Endothelial cell of umbilical vein (primary cell): ENCODE measurements around the gene FANCC. TPM values are rescaled to one million over a fixed set of nuclear protein-coding genes. Genes with fewer than 3 reads are reported as not detected.

Experiments used
- BruUV-seq: library from RNA; stranded (reverse); fragments of 400-500 nt; replicated peaks from 2 replicates; lab custom pipeline; 2021; lab: Mats Ljungman, UMichigan
- CTCF ChIA-PET: fragments of 300-600, 350-600 bp; sonication (Branson Sonifier 250); formaldehyde crosslinking; loops from one replicate; lab custom pipeline; 2021; ENCODE audit warnings: antibody characterized with exemption, inconsistent platforms; lab: Charles Lee
- POLR2A ChIA-PET: fragments of 300-600, 350-600 bp; sonication (Branson Sonifier 250); formaldehyde crosslinking; loops from one replicate; lab custom pipeline; 2021; ENCODE audit warnings: antibody characterized with exemption, inconsistent platforms; lab: Charles Lee
- DNase-seq: peaks from one replicate; pipeline ENCODE4 v3.0.0-alpha.2; 2011; ENCODE audit warnings: low read depth, low spot score
- FAIRE-seq: peaks from 2 replicates; lab custom pipeline; 2011; peaks lifted over from hg19 to GRCh38; lab: Jason Lieb, UNC
- H2AFZ ChIP-seq: 2 replicates; pipeline ENCODE4 v1.6.0; 2012; ENCODE audit warnings: low read depth, low read length, control low read depth, inconsistent platforms
- H3K27ac ChIP-seq: 2 replicates; pipeline ENCODE4 v1.5.1; 2011; ENCODE audit warnings: low read depth, mild to moderate bottlenecking, control low read depth, low read length, moderate library complexity; ENCODE audit not compliant: insufficient read depth
- H3K27me3 ChIP-seq, 2 experiments: 2 replicates each; pipeline versions ENCODE4 v1.6.0 to v1.6.1; 2011; ENCODE audit warnings: low read length in 2 of 2, mixed read lengths in 1 of 2; ENCODE audit not compliant: control insufficient read depth in 2 of 2, insufficient read depth in 2 of 2
- H3K36me3 ChIP-seq, 2 experiments: 2 replicates in 1 of 2; 3 replicates in 1 of 2; pipeline ENCODE4 v1.5.1; 2011; ENCODE audit warnings: low read length in 2 of 2, mild to moderate bottlenecking in 1 of 2, moderate library complexity in 1 of 2; ENCODE audit not compliant: control insufficient read depth in 2 of 2, insufficient read depth in 2 of 2; ENCODE audit errors: extremely low read depth in 1 of 2
- H3K4me1 ChIP-seq: 3 replicates; pipeline ENCODE4 v1.5.1; 2011; ENCODE audit warnings: mild to moderate bottlenecking, low read length; ENCODE audit not compliant: control insufficient read depth, insufficient read depth; ENCODE audit errors: extremely low read depth
- H3K4me2 ChIP-seq: 2 replicates; pipeline ENCODE4 v1.6.1; 2011; ENCODE audit warnings: low read length, control low read depth, mixed read lengths; ENCODE audit not compliant: insufficient read depth
- H3K4me3 ChIP-seq, 3 experiments: fragments of 200-600 bp in 1 of 3; sonication (generic), shearing (Covaris generic) in 1 of 3; replicated peaks in 1 of 3; 2 replicates each; pipeline ENCODE4 v1.5.1; 2011 to 2016; ENCODE audit warnings: control low read depth in 3 of 3, low read length in 3 of 3, mild to moderate bottlenecking in 2 of 3, inconsistent platforms in 1 of 3, low read depth in 1 of 3, moderate library complexity in 1 of 3; ENCODE audit not compliant: insufficient read depth in 1 of 3
- H3K79me2 ChIP-seq: 2 replicates; pipeline ENCODE4 v1.6.0; 2012; ENCODE audit warnings: low read length, inconsistent platforms; ENCODE audit not compliant: control insufficient read depth, insufficient read depth
- H3K9ac ChIP-seq: replicated peaks from 2 replicates; pipeline ENCODE3; 2011; ENCODE audit warnings: low read length, control low read depth; ENCODE audit not compliant: insufficient read depth; ENCODE audit errors: extremely low read depth
- H3K9me1 ChIP-seq: replicated peaks from 3 replicates; pipeline ENCODE4 v1.6.0; 2011; ENCODE audit warnings: mild to moderate bottlenecking, low read length; ENCODE audit not compliant: control insufficient read depth, insufficient read depth; ENCODE audit errors: extremely low read depth
- H3K9me3 ChIP-seq: replicated peaks from 2 replicates; pipeline ENCODE4 v1.5.1; 2012; ENCODE audit warnings: low read length, inconsistent platforms; ENCODE audit not compliant: control insufficient read depth, insufficient read depth
- H4K20me1 ChIP-seq: replicated peaks from 2 replicates; pipeline ENCODE3; 2011; ENCODE audit warnings: mild to moderate bottlenecking, low read length; ENCODE audit not compliant: control insufficient read depth, insufficient read depth; ENCODE audit errors: extremely low read depth
- CTCF ChIP-seq, 2 donors: IDR thresholded peaks; 1 replicate in 1 of 2; 2 replicates in 1 of 2; pipeline ENCODE4 v1.5.1; 2011; ENCODE audit warnings: low read length in 2 of 2, mild to moderate bottlenecking in 2 of 2, moderate library complexity in 2 of 2, control low read depth in 1 of 2, inconsistent platforms in 1 of 2, low read depth in 1 of 2; ENCODE audit not compliant: insufficient read depth in 1 of 2; ENCODE audit errors: extremely low read depth in 1 of 2
- EZH2 ChIP-seq: IDR thresholded peaks from 2 replicates; pipeline ENCODE4 v1.6.1; 2012; ENCODE audit warnings: borderline replicate concordance, low read depth, mild to moderate bottlenecking, moderate library complexity, low read length, inconsistent platforms; ENCODE audit not compliant: severe bottlenecking
- FOS ChIP-seq: IDR thresholded peaks from 2 replicates; pipeline ENCODE4 v1.6.1; 2011; ENCODE audit warnings: mild to moderate bottlenecking, low read length, moderate library complexity, borderline replicate concordance; ENCODE audit not compliant: insufficient read depth
- GATA2 ChIP-seq: IDR thresholded peaks from 2 replicates; pipeline ENCODE4 v1.7.0; 2011; ENCODE audit warnings: low read depth, mild to moderate bottlenecking, moderate library complexity, mixed read lengths, low read length; ENCODE audit not compliant: insufficient read length, insufficient read depth
- JUN ChIP-seq: IDR thresholded peaks from 2 replicates; pipeline ENCODE4 v1.6.1; 2011; ENCODE audit warnings: borderline replicate concordance, low read depth; ENCODE audit not compliant: insufficient read length, insufficient read depth
- MAX ChIP-seq: IDR thresholded peaks from 2 replicates; pipeline ENCODE4 v1.6.1; 2011; ENCODE audit not compliant: insufficient read depth, insufficient read length
- MYC ChIP-seq: IDR thresholded peaks from one replicate; pipeline ENCODE4 v1.6.1; 2011; ENCODE audit warnings: mild to moderate bottlenecking, low read depth, low read length
- POLR2A ChIP-seq: IDR thresholded peaks from 2 replicates; pipeline ENCODE4 v1.6.1; 2012; ENCODE audit warnings: low read depth, mild to moderate bottlenecking, control low read depth, low read length
- POLR2AphosphoS5 ChIP-seq: IDR thresholded peaks from 2 replicates; pipeline ENCODE4 v1.6.1; 2012; ENCODE audit warnings: low read depth, mild to moderate bottlenecking, control low read depth, low read length, moderate library complexity; ENCODE audit not compliant: insufficient read depth
- dilution Hi-C: fragments of 300-500 bp; cut with MboI; formaldehyde crosslinking; loops from one replicate; pipeline ENCODE4 v1.15.0; 2019; ENCODE audit warnings: low sequenced_read_pairs; ENCODE audit not compliant: extremely low pct_ligation_motif_present
- intact Hi-C: fragments of 100-400 bp; cut with micrococcal nuclease; formaldehyde crosslinking; loops from one replicate; pipeline ENCODE4 v1.10.0; 2022
- polyA plus RNA-seq, 4 experiments: library from polyadenylated mRNA; depleted of rRNA in 3 of 4; stranded (reverse) in 3 of 4; unstranded in 1 of 4; fragments of >200 nt; gene quantifications; 2 replicates each; pipeline versions ENCODE4 v1.2.1 to v1.2.3, GENCODE V29; 2011 to 2012; ENCODE audit warnings: missing spikeins in 1 of 4
- total RNA-seq: library from RNA; stranded (reverse); gene quantifications from 2 replicates; pipeline ENCODE4 v1.2.3, GENCODE V29; 2021

FANCC gene
- total and polyA plus RNA-seq, 2 donors (not counting 3 experiments of a cell fraction or from before 2014, with no cell fraction given), result 5.7 to 13.1 TPM

GRCh38 chr9:95133325-95133705 is 184.2 kb downstream of the FANCC start:
- Histone ChIP-seq H3K27ac (no peak overlapping the region), H3K4me2 (no peak overlapping the region), H3K27me3 (no peaks in the 10 kb centered on the region), H3K36me3 (no peaks in the 10 kb centered on the region), H3K4me3 (no peak overlapping the region), H3K9ac (no peak overlapping the region), H3K9me1 (no peaks in the 10 kb centered on the region), H2AFZ (no peak overlapping the region), H4K20me1 (no peaks in the 10 kb centered on the region), H3K79me2 (no peaks in the 10 kb centered on the region), H3K4me1 (no peaks in the 10 kb centered on the region), H3K9me3 (no peaks in the 10 kb centered on the region)
- FAIRE-seq, result no peak
- ChIA-PET POLR2A (no interaction called here), CTCF (interaction anchor here (1.5 to 13.7 kb wide), 4 partner anchors 11 to 464 kb away, joined by 4 to 707 read pairs (median 70); no protein-coding TSS in a partner anchor)
- no TSS peak for BruUV-seq
- intact Hi-C loops, result loop anchor here (5.0 kb wide), 2 partner anchors 134 to 1084 kb away; no protein-coding TSS in a partner anchor
- dilution Hi-C loops, result loop anchor here (25.0 kb wide), 1 partner anchor 471 kb away; no protein-coding TSS in a partner anchor
- no peak for TF ChIP-seq MAX
- no peak for TF ChIP-seq GATA2
- no peak for TF ChIP-seq EZH2
- no peak for TF ChIP-seq POLR2A
- TF ChIP-seq JUN, result no peak
- no peak for TF ChIP-seq CTCF (IDR thresholded peaks at IDR 0.05; ENCODE audit: extremely low read depth in 1 of 2, insufficient read depth in 1 of 2, low read depth in 1 of 2, low read length in 2 of 2)
- no peak for TF ChIP-seq FOS
- no peak for TF ChIP-seq MYC
- no peak for TF ChIP-seq POLR2AphosphoS5
- no peak for DNase-seq
